SK-N-SH treated with all-trans-retinoic acid at 6 μM for 48 hours (cell line): ENCODE results near the gene TBCD.

ENCODE experiments used
- ATAC-seq: fragments of 200-7000 bp; cut with Tn5 transposase; 3 replicates; pipeline ENCODE4 v1.9.1; 2020; ENCODE audit warnings: mild to moderate bottlenecking, moderate library complexity
- ARNTL ChIP-seq: fragments of 450-650 bp; formaldehyde crosslinking; IDR thresholded peaks from 2 replicates; pipeline ENCODE4 v1.5.0; 2020; ENCODE audit warnings: low read depth, mild to moderate bottlenecking, moderate library complexity, borderline replicate concordance
- BACH2 ChIP-seq: fragments of 250-450 bp; sonication (Bioruptor Pico); IDR thresholded peaks from 2 replicates; pipeline ENCODE4 v1.9.0; 2021; ENCODE audit warnings: mild to moderate bottlenecking, borderline replicate concordance
- CREB5 ChIP-seq: fragments of 250-450 bp; sonication (Bioruptor Pico); IDR thresholded peaks from 2 replicates; pipeline ENCODE4 v1.5.1; 2020; ENCODE audit warnings: low read depth, mild to moderate bottlenecking, moderate library complexity
- CSDC2 ChIP-seq: fragments of 250-450 bp; sonication (Bioruptor Pico); IDR thresholded peaks from 2 replicates; pipeline ENCODE4 v1.5.0; 2020; ENCODE audit warnings: mild to moderate bottlenecking, moderate library complexity
- ESRRG ChIP-seq: fragments of 250-450 bp; sonication (Bioruptor Pico); IDR thresholded peaks from 2 replicates; pipeline ENCODE4 v1.6.1; 2021; ENCODE audit warnings: mild to moderate bottlenecking
- GLIS3 ChIP-seq: fragments of 250-450 bp; sonication (Bioruptor Pico); IDR thresholded peaks from 2 replicates; pipeline ENCODE4 v1.5.0; 2020; ENCODE audit warnings: mild to moderate bottlenecking, moderate library complexity
- ISL1 ChIP-seq: fragments of 250-450 bp; sonication (Bioruptor Pico); IDR thresholded peaks from 2 replicates; pipeline ENCODE4 v2.1.2; 2022; ENCODE audit warnings: mild to moderate bottlenecking, moderate library complexity
- OSR1 ChIP-seq: fragments of 250-450 bp; sonication (Bioruptor Pico); IDR thresholded peaks from 2 replicates; pipeline ENCODE4 v1.8.0; 2022; ENCODE audit warnings: moderate library complexity, mild to moderate bottlenecking, inconsistent platforms
- POU6F1 ChIP-seq: fragments of 250-450 bp; sonication (Bioruptor Pico); IDR thresholded peaks from 2 replicates; pipeline ENCODE4 v1.8.0; 2021; ENCODE audit warnings: low read depth, mild to moderate bottlenecking, moderate library complexity, borderline replicate concordance
- PPARA ChIP-seq: fragments of 250-450 bp; sonication (Bioruptor Pico); IDR thresholded peaks from 2 replicates; pipeline ENCODE4 v1.5.0; 2020; ENCODE audit warnings: mild to moderate bottlenecking, borderline replicate concordance
- RARB ChIP-seq: fragments of 250-450 bp; sonication (Bioruptor Pico); IDR thresholded peaks from 2 replicates; pipeline ENCODE4 v1.8.0; 2021; ENCODE audit warnings: mild to moderate bottlenecking, moderate library complexity
- SNAI2 ChIP-seq: fragments of 250-450 bp; sonication (Bioruptor Pico); IDR thresholded peaks from 2 replicates; pipeline ENCODE4 v1.5.0; 2020; ENCODE audit warnings: mild to moderate bottlenecking, moderate library complexity
- TCF4 ChIP-seq: fragments of 250-450 bp; sonication (Bioruptor Pico); IDR thresholded peaks from 2 replicates; pipeline ENCODE4 v1.8.0; 2021; ENCODE audit warnings: mild to moderate bottlenecking, moderate library complexity, borderline replicate concordance
- TOX ChIP-seq: fragments of 250-450 bp; sonication (Bioruptor Pico); IDR thresholded peaks from 2 replicates; pipeline ENCODE4 v1.8.0; 2021; ENCODE audit warnings: mild to moderate bottlenecking, moderate library complexity, borderline replicate concordance
- ZC3H10 ChIP-seq: fragments of 250-450 bp; sonication (Bioruptor Pico); IDR thresholded peaks from 2 replicates; pipeline ENCODE4 v1.5.1; 2021; ENCODE audit warnings: mild to moderate bottlenecking, moderate library complexity
- ZFP3 ChIP-seq: fragments of 250-450 bp; sonication (Bioruptor Pico); IDR thresholded peaks from 2 replicates; pipeline ENCODE4 v1.5.0; 2020; ENCODE audit warnings: mild to moderate bottlenecking, moderate library complexity
- ZNF565 ChIP-seq: fragments of 450-650 bp; formaldehyde crosslinking; conservative IDR thresholded peaks from 2 replicates; pipeline ENCODE4 v1.5.0; 2020; ENCODE audit warnings: low read depth, mild to moderate bottlenecking, moderate library complexity
- TF ChIP-seq, protein P1 (sequence below): fragments of 250-450 bp; sonication (Bioruptor Pico); IDR thresholded peaks from 2 replicates; pipeline ENCODE4 v1.8.0; 2020; ENCODE audit warnings: mild to moderate bottlenecking, moderate library complexity, borderline replicate concordance
- TF ChIP-seq, protein P2 (sequence below): fragments of 250-450 bp; sonication (Bioruptor Pico); IDR thresholded peaks from 2 replicates; pipeline ENCODE4 v1.5.0; 2020; ENCODE audit warnings: mild to moderate bottlenecking, moderate library complexity

TBCD gene

DNA sequence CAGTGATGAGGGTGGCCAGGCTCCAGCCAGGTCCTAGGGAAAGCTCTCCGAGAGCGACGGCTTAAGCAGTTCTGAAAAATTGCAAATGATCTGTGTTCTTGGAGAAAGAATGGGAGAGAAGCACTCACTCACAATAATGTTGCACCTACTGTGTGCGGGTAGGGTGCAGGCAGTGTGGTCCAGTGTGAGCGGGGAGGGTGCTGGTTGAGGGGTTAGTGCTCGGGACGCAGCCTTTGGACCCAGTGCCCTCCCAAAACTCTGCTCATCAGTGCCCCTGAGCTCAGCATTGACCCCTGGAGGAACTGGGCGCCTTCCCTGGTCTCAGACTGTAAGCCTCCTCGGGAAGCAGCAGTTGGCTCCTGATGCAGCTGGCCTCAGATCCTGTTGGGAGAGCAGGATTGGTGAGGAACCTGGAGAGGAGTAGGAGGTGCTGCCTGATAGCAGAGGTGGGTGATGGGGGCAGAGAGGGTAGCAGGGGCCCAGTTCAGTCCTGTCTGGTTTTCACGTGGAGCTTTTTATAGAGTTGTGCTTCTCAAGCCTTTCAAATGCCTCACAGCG is 111.6 kb downstream of the TBCD start:
- peak; percentile 12 for ATAC-seq
- no peak for TF ChIP-seq BACH2 (CRISPR knock-in tag)
- no peak for TF ChIP-seq TCF4 (CRISPR knock-in tag)

DNA sequence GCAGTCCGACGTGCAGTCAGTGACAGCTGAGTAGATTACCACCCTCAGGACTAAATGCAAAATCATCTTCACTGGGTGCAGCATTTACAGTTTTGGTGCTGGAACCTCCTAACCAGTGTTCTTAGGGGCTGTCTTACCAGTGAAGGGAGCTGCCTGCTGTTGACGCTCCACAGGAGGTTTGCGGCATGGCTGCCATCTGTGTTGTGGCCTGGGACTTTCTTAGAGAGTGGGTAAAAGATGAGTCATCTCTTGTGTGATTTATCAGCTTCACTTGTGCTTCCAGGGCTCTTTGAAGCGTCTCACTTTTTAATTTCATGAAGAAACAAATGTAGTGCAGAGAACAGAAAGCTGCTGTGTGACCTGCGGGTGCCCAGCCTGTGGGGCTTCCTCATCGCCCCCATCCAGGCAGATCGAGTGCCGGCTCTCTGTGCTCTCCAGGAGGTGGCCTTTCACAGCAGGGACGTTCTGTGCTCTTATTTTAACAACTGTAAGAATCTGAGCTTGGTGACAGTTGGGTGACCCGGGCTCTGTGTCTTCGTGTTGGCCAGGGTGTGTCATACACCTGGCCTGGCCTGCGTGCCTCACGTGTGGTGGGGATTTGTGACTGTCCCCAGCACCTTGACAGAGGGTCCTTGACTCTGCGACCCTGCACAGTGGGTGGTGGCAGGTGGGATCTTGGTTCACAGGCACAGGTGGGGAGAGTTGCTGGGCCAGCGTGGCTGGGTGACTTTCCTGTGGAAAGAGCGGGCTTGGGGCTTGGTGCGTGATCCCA is 112.3 kb downstream of the TBCD start:
- ATAC-seq, result peak; percentile 86
- no peak for TF ChIP-seq ZC3H10 (CRISPR knock-in tag)
- 0 out of 2 replicates have a peak, but pooled peaks have one; percentile 18 for TF ChIP-seq BACH2 (CRISPR knock-in tag)
- no peak for TF ChIP-seq ARNTL (CRISPR knock-in tag)
- peak; percentile 75 for TF ChIP-seq TCF4 (CRISPR knock-in tag)
- no peak for TF ChIP-seq TOX
- TF ChIP-seq SNAI2 (CRISPR knock-in tag), result no peak
- no peak for TF ChIP-seq CREB5
- TF ChIP-seq, protein P1, sequence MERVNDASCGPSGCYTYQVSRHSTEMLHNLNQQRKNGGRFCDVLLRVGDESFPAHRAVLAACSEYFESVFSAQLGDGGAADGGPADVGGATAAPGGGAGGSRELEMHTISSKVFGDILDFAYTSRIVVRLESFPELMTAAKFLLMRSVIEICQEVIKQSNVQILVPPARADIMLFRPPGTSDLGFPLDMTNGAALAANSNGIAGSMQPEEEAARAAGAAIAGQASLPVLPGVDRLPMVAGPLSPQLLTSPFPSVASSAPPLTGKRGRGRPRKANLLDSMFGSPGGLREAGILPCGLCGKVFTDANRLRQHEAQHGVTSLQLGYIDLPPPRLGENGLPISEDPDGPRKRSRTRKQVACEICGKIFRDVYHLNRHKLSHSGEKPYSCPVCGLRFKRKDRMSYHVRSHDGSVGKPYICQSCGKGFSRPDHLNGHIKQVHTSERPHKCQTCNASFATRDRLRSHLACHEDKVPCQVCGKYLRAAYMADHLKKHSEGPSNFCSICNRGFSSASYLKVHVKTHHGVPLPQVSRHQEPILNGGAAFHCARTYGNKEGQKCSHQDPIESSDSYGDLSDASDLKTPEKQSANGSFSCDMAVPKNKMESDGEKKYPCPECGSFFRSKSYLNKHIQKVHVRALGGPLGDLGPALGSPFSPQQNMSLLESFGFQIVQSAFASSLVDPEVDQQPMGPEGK (CRISPR knock-in tag), result no peak
- TF ChIP-seq, protein P2, sequence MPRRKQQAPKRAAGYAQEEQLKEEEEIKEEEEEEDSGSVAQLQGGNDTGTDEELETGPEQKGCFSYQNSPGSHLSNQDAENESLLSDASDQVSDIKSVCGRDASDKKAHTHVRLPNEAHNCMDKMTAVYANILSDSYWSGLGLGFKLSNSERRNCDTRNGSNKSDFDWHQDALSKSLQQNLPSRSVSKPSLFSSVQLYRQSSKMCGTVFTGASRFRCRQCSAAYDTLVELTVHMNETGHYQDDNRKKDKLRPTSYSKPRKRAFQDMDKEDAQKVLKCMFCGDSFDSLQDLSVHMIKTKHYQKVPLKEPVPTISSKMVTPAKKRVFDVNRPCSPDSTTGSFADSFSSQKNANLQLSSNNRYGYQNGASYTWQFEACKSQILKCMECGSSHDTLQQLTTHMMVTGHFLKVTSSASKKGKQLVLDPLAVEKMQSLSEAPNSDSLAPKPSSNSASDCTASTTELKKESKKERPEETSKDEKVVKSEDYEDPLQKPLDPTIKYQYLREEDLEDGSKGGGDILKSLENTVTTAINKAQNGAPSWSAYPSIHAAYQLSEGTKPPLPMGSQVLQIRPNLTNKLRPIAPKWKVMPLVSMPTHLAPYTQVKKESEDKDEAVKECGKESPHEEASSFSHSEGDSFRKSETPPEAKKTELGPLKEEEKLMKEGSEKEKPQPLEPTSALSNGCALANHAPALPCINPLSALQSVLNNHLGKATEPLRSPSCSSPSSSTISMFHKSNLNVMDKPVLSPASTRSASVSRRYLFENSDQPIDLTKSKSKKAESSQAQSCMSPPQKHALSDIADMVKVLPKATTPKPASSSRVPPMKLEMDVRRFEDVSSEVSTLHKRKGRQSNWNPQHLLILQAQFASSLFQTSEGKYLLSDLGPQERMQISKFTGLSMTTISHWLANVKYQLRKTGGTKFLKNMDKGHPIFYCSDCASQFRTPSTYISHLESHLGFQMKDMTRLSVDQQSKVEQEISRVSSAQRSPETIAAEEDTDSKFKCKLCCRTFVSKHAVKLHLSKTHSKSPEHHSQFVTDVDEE, result no peak
- 0 out of 2 replicates have a peak, but pooled peaks have one; percentile 40 for TF ChIP-seq POU6F1 (CRISPR knock-in tag)
- TF ChIP-seq PPARA (CRISPR knock-in tag), result no peak

DNA sequence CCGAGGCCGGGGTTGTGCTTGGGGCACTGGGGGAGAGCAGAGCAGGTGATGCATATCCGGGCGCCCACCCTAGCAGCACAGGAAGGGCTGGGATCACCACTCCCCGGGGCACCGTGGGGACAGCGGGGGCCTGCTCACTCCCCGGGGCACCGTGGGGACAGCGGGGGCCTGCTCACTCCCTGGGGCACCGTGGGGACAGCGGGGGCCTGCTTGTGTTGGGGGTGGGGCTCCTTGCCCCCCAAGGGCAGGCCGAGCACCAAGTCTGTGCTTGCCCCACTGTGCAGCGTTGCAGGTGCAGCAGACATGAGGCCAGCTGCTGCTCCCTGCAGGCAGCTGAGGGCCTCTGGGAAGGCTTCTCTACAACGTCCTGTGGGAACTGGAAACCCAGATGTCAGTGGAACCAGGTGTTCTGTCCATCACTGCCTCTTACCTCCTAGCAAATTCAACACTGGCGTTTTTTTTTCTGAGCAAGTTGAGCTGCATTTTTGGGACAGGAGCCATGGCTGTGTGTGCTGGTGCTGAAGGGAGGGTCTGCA is 112.9 kb downstream of the TBCD start:
- no peak for ATAC-seq
- TF ChIP-seq ISL1 (CRISPR knock-in tag) (no peak), ZNF565 (CRISPR knock-in tag) (no peak), ZFP3 (CRISPR knock-in tag) (no peak), OSR1 (CRISPR knock-in tag) (no peak), ESRRG (CRISPR knock-in tag) (no peak), TOX (no peak), CSDC2 (CRISPR knock-in tag) (no peak)
- TF ChIP-seq, all 23 proteins: peak for 0

DNA sequence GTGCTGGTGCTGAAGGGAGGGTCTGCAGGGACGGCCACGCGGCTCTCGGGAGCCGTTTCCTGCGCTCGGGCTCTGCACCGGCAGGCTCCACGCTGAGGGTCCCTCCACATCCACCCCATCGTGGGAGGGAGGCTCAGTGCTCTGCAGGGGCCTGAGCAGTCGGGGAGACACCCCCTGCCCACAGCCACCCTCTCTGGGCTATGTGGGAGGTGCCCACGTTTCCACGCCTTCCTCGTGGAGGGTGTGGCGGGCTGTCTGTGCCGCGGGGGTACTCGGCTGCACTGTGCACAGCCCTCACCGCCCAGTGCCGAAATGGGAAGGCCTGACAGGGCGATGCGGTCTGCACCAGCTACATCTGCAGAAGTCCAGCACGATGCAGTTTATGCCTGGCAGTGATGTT is 113.4 kb downstream of the TBCD start:
- ATAC-seq, result no peak
- no peak for TF ChIP-seq GLIS3 (CRISPR knock-in tag)
- no peak for TF ChIP-seq BACH2 (CRISPR knock-in tag)
- TF ChIP-seq OSR1 (CRISPR knock-in tag), result no peak
- no peak for TF ChIP-seq RARB
- TF ChIP-seq SNAI2 (CRISPR knock-in tag), result no peak
- no peak for TF ChIP-seq ZC3H10 (CRISPR knock-in tag)
- TF ChIP-seq ISL1 (CRISPR knock-in tag), result no peak
- TF ChIP-seq, protein P1 (CRISPR knock-in tag), result no peak
- TF ChIP-seq, protein P2, result no peak
- no peak for TF ChIP-seq ESRRG (CRISPR knock-in tag)
- no peak for TF ChIP-seq ZNF565 (CRISPR knock-in tag)
- TF ChIP-seq ZFP3 (CRISPR knock-in tag), result no peak
- TF ChIP-seq CREB5, result no peak
